Transverse colon (tissue), 4 donors: ENCODE results near the gene DNTT.

Experiments
- POLR2AphosphoS5 ChIP-seq, 3 donors: sonication (generic); formaldehyde crosslinking; IDR thresholded peaks; one replicate each; pipeline ENCODE4 v1.6.1; 2016; ENCODE audit warnings: antibody characterized with exemption in 3 of 3
- TF ChIP-seq, protein P1 (sequence below), 5 experiments: fragments of 200-600 bp in 3 of 5; fragments of 450-650 bp in 2 of 5; sonication (generic) in 3 of 5; IDR thresholded peaks; 1 replicate in 2 of 5; 2 replicates in 3 of 5; pipeline ENCODE4 v1.5.1; 2016 to 2017; ENCODE audit warnings: antibody characterized with exemption in 5 of 5, inconsistent platforms in 3 of 5, mild to moderate bottlenecking in 2 of 5, moderate library complexity in 1 of 5

- TF ChIP-seq, protein P1, sequence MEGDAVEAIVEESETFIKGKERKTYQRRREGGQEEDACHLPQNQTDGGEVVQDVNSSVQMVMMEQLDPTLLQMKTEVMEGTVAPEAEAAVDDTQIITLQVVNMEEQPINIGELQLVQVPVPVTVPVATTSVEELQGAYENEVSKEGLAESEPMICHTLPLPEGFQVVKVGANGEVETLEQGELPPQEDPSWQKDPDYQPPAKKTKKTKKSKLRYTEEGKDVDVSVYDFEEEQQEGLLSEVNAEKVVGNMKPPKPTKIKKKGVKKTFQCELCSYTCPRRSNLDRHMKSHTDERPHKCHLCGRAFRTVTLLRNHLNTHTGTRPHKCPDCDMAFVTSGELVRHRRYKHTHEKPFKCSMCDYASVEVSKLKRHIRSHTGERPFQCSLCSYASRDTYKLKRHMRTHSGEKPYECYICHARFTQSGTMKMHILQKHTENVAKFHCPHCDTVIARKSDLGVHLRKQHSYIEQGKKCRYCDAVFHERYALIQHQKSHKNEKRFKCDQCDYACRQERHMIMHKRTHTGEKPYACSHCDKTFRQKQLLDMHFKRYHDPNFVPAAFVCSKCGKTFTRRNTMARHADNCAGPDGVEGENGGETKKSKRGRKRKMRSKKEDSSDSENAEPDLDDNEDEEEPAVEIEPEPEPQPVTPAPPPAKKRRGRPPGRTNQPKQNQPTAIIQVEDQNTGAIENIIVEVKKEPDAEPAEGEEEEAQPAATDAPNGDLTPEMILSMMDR (IDR thresholded peaks at IDR 0.05), result no peak
- no peak for TF ChIP-seq POLR2AphosphoS5 (IDR thresholded peaks at IDR 0.05)
These were observed 17.6 kb downstream of the DNTT start for GRCh38 chr10:96321822-96322221.
